NCI-H1048 (cell line): ENCODE measurements around the gene IGF1R.

ENCODE experiments used
- DNase-seq: peaks from one replicate; lab custom pipeline; 2025; lab: John Stamatoyannopoulos, UW

IGF1R gene

DNA sequence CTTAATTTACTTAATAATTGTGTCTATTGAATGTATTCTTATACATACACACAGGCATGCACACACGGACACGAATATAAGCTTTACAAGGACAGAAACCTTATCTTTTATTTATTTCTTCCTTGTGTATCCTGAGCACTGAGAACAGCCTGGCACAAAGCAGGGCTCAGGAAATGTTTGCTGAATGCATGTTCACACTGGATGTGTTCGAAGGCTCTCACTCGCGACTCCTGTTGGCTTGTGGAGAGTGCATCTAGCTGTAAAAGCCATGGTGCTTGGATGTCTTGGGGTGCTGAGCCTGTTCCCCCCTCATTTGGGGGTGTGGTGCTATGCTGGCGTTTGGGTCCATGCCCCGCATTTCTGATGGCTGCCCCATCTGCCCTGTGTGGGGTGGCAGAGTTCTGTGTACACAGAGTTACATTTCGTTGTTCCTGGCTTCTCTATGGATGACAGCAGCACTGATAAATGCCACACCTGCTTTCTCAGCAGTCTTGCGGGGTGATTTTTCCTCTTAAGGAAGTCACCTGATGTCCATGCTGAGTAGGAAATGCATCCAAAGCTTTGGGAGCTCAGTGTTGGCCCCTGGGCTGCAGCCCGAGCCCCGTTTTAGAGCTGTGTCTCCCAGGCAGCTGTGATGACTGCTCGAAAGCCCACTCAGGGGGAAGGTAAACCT is 148.5 kb downstream of the IGF1R start:
- DNase-seq, result no peak

GRCh38 chr15:98798375-98798893 is 150.1 kb downstream of the IGF1R start:
- no peak for DNase-seq

DNA sequence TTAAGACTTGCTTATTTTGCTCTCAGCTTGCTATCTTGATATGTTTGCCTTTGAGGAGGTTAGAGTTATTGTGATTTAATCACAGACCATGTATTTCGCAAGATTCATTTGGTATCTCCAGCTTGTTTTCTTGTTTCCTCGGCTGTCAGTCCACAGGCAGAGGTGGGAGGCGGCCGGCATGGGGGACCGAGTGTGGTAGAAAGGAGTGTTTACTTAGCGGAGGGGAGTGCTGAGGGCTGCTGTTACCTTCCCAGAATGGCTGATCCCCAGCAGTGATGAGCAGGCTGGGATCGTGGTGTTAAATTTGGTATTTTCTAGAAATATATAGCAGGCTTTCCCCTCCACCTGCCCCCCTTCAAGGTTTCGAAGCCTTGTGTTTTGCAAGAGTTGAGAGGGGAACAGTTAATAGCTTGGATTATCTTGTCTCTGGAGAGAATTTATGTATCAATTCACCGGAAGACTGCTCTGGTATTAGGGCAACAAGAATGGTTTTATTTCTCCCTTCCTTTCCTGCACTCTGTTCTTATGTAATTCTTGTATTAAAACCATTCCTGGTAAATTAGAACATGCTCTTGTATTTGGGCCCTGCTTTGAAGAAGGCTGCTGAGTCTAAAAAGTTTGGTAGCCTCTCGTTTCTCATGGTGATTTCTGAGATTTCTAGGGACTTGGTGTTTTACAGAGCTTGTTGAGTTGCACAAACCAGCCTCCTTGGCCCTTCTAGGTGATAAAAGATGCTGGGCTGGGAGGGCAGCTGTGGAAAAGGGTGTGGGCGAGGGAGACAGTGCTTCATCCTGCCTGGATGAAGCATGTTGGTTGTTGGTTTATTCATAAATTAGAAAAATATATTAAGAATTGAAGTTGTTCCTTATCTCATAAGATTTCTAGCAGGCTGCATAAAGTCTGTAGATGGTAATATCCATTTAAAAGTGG is 151.4 kb downstream of the IGF1R start:
- DNase-seq, result no peak

GRCh38 chr15:98800437-98801233 is 152.3 kb downstream of the IGF1R start:
- DNase-seq, result no peak

- no peak for DNase-seq
Measured at GRCh38 chr15:98801234-98801561, 152.9 kb downstream of the IGF1R start.

DNA sequence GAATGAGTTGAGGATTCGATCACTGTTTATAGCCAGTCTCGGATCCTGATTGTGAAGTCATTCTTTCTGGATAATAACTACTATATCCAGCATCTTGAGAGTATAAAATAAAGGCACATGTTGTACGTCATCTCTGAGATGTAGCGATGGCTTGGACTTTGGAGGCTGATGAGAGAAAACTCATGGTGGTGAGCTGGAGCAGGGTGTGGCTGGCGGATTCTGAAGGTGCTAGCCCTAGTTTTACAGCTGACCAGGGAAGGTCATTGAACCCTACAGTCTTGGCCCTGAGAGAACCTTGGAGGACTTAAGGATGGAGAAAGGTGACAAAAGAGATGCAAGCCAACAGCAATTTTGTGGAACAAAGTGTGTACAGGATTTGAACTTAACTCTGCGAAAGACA is 153.8 kb downstream of the IGF1R start:
- DNase-seq, result no peak

DNA sequence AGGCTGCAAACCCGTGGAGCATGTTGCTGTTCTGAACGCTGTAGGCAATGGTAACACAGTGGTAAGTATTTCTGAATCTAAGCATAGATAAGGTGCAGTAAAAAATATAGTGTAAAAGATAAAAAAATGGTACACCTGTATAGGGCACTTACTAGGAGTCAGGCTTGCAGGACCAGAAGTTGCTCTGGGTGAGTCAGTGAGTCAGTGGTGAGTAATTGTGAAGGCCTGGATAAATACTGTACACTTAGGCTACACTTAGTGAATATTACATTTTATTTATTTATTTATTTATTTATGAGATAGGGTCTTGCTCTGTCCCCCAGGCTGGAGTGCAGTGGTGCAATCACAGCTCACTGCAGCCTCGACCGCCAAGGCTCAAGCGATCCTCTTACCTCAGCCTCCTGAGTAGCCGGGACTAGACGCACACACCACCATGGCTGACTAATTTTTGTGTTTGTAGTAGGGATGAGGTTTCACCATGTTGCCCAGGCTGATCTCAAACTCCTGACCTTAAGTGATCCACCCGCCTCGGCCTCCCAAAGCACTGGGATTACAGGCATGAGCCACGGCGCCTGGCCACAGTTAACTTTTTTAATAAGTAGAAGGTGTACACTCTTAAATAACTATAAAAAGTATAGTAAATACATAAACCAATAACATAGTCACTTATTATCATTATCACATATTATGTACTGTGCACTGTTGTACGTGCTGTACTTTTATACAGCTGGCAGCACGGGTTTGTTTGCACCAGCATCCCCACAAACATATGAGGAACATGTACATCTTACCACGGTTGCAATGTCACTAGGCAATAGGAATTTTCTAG is 155.1 kb downstream of the IGF1R start:
- no peak for DNase-seq

- no peak for DNase-seq
Measured at GRCh38 chr15:98804057-98804380, 155.7 kb downstream of the IGF1R start.

DNA sequence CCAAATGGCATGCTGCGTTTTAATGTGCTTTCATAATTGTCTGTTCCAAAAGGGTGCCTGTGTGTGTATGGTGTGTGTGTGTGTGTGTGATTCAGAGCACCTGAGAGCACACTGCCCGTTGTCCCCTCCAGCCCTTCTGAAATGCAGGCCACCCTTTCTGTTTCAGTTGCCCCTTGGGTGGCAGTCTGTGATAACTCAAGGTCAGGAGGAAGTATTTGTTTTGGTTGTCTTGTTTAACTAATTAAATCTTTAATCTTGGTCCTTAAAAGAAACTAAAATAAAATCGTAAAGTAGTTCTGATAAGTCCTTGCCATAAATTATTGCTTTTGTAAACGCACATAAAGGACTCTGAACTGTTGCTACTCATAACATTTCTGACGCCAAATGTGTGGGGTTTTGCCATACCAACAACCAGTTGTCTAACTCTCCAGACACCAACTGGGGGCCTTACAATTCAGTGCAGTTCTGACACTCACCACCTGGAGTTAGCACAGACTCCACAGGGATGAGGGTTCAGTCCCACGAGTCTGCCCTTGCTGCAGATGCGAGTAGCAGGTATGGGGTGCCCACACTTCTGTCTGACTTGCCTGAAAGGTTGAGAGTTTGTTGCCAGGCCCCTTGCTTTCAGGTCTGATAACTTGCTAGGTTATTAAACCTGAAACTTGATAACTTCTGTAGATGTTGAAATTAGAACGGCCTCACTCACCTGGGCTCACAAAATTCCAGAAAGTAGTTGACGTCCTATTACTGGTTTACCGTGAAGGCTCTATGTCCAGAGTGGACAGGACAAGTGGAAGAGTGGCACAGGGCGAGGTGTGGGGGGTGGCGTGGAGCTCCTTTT is 157.3 kb downstream of the IGF1R start:
- DNase-seq, result no peak

GRCh38 chr15:98806275-98806895 is 158.0 kb downstream of the IGF1R start:
- no peak for DNase-seq

GRCh38 chr15:98807262-98807661 is 158.9 kb downstream of the IGF1R start:
- no peak for DNase-seq

GRCh38 chr15:98809273-98809672 is 160.9 kb downstream of the IGF1R start:
- DNase-seq, result no peak

DNA sequence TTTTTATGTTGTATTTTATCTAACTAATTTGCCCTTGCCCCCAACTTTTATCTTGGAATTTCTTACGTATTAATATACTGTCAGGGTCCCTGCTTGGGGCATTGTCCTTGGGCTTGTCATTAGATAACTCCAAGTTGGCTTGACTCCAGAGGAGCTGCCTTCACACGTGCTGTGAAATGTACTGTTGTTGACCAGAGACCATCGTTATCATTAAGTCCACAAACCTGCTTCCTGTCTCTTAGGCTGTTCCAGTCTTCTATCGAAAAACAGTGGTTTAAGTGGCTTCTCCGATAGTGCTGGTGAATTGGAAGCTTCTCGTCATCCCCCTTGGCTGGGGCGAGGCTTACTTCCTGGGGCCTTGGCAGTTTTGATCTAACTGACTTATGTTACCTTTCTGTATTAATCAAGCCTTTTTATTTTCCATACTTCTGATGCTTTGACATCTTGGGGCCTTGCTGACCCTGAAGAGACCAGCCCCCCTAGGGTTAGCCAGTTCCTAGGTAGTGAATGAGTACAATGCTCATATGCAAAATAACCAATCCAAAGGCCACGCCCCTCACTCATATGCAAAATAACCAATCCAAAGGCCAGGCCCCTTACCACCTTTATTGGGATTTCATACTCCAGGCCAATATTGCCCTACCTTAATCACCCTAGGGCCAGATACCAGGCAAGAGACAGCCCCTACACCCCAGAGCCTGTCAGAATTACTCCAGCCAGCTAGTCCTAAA is 164.5 kb downstream of the IGF1R start:
- no peak for DNase-seq

DNA sequence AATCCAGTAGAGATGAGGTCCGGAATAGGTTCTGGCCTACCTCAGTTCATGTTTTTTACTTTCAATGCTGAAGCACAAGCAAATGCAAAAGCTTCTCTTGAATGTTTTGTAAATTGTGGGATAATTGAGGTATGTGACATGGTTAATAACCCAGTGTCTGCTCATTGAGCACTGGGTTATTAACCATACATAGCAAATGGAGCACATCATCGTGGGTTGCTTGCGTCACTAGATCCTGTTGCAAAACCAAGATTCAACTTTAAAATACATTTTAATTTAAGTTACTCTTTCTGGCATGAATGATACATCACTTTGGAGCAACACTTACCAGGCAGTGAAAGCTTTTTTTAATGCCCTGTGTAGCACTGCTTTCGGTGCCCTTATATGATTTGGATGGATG is 165.6 kb downstream of the IGF1R start:
- DNase-seq, result no peak

- DNase-seq, result no peak
Measured at GRCh38 chr15:98815207-98815606, 166.9 kb downstream of the IGF1R start.

DNA sequence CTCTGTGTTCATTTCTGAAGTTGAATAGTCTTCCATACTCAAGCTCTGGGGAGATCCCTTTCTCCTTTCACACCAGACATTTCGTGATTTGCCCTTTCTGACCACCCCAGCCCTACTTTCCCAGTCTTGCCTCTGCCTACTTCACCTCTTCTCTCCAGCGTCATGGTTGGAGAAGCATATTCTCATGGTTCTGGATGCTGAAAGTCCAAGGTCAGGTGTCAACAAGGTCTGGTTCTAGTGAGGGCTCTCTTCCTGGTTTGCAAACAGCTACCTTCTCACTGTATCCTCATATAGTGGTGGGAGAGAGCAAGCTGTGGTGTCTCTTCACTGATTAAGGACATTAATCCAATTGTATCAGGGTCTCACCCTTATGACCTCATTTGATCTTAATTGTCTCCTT is 169.4 kb downstream of the IGF1R start:
- DNase-seq, result no peak

GRCh38 chr15:98823012-98823458 is 174.7 kb downstream of the IGF1R start:
- DNase-seq, result no peak

DNA sequence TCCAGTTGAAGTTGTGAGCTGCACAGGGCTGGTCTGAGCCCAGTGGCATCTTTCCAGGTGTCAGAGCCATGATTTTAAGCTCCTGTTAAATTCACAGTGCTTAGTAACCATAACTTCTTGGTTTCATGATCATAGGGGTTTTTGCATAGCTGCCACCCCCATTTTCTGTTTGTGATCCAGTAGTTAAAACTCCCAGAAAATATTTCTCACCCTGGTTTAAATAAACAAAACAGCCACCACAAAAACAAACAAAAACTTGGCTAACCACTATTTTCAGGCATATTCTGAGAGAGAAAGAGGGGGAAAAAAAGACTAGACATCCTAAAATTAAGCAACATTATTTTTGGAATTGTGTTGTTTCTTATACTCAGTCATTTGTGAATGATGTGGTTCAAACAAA is 175.3 kb downstream of the IGF1R start:
- DNase-seq, result no peak

GRCh38 chr15:98824595-98824994 is 176.3 kb downstream of the IGF1R start:
- no peak for DNase-seq

DNA sequence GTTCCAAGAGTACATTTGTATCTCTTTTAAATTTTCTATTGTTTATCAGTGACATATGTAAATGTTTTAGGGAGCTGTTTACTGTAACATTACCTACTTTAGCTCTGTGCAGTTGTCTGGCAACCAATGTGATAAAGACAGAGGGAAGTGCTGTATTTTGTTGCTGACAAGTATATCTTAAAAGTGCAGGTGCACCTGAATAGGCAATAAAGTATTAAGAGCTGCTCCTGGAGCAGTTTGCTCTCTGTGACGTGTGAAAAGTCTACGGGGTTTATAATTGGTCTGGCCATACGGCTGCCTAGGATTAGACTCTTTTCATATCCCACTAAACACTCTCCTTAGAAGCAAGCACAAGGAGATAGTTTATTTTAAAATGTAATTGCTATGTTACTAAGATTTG is 178.3 kb downstream of the IGF1R start:
- DNase-seq, result no peak
